Omental fat pad (tissue), 4 donors: ENCODE measurements around the gene HNRNPC. TPM values are rescaled to one million over a fixed set of nuclear protein-coding genes. Genes with fewer than 3 reads are reported as not detected.

Source experiments
- ATAC-seq: fragments of 150-250 bp; one replicate; pipeline ENCODE4 v1.9.1; 2016; ENCODE audit warnings: mild to moderate bottlenecking, moderate library complexity; ENCODE audit not compliant: low FRiP score
- DNase-seq: peaks from one replicate; pipeline ENCODE4 v3.0.0-alpha.2; 2019; ENCODE audit warnings: low spot score
- total RNA-seq, 4 donors: library from RNA; depleted of rRNA; stranded (reverse); fragments of >200 nt; gene quantifications; one replicate each; pipeline ENCODE4 v1.1.0, GENCODE V29; 2016
- TF ChIP-seq, protein P1 (sequence below), 3 donors: fragments of 450-650 bp; IDR thresholded peaks; one replicate each; pipeline ENCODE4 v1.5.1; 2016 to 2017; ENCODE audit warnings: antibody characterized with exemption in 3 of 3, mild to moderate bottlenecking in 3 of 3, moderate library complexity in 2 of 3

Gene HNRNPC
- total RNA-seq, 4 donors from 2014 or later, result 361 to 619 (median 454) TPM

DNA sequence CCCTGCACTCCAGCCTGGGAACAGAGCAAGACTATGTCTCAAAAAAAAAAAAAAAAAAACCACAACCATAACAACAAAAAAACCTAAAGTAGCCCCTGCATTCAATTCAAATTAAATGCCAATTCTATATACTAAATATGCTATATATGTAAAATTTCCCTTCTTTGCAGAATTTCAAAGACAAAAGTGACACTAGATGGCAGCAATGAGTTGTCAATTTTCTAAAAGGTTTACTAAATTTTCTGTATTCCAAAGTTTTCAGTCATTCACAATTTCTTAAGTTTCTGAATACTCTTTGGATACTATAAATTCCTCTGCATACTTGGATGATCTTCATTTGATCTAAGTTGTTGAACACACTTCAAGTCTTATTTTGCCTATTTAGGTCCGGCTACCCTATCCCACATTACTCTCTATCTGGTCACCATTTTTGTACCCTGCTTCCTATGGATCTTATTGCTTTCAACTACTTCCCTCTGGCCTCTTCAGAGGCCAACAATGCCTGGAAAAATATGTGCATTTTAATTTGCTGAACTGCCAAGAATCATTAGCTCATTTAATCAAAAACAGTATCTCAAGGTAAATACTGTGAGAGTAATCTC is 27.9 kb downstream of the HNRNPC start:
- ATAC-seq (no peak), DNase-seq (no peak)
- TF ChIP-seq, protein P1, sequence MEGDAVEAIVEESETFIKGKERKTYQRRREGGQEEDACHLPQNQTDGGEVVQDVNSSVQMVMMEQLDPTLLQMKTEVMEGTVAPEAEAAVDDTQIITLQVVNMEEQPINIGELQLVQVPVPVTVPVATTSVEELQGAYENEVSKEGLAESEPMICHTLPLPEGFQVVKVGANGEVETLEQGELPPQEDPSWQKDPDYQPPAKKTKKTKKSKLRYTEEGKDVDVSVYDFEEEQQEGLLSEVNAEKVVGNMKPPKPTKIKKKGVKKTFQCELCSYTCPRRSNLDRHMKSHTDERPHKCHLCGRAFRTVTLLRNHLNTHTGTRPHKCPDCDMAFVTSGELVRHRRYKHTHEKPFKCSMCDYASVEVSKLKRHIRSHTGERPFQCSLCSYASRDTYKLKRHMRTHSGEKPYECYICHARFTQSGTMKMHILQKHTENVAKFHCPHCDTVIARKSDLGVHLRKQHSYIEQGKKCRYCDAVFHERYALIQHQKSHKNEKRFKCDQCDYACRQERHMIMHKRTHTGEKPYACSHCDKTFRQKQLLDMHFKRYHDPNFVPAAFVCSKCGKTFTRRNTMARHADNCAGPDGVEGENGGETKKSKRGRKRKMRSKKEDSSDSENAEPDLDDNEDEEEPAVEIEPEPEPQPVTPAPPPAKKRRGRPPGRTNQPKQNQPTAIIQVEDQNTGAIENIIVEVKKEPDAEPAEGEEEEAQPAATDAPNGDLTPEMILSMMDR (IDR thresholded peaks at IDR 0.05), result no peak

DNA sequence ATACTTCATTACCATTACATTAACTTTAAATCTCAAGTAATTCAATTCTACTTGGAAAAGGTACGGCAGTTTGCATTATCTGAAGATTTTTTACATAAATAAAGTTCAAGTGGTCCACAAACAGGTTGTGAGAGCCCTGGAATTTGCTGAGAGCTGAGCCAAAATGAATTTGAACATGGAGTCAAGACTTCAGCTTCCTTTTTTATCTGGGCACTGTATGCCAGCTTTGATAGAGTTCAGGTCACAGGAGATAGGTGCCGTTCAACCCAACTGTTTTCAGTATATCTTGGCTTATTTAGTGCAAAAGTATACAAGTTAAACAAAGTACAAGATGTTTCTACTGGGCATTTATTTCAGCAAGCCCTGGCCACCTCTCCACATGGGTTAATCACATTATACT is 28.8 kb downstream of the HNRNPC start:
- ATAC-seq (no peak), DNase-seq (no peak)
- TF ChIP-seq, protein P1 (IDR thresholded peaks at IDR 0.05), result no peak

DNA sequence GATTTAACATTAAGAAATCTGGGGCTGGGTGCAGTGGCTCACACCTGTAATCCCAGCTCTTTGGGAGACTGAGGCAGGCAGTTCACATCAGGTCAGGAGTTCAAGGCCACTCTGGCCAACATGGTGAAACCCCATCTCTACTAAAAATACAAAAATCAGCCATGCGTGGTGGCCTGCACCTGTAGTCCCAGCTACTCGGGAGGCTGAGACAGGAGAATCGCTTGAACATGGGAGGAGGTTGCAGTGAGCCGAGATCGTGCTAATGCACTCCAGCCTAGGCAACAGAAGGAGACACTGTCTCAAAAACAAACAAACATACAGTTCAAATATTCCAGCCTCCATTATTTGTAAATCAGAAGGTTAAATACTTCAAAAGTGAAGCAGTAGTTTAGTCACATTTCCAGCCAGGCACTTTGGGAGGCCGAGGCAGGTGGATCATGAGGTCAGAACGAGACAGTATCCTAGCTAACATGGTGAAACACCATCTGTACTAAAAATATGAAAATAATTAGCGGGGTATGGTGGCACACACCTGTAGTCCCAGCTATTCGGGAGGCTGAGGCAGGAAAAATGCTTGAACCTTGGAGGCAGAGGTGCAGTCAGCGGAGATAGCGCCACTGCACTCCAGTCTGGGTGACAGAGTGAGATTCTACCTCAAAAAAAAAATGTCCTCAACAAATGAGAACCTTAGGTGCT is 30.3 kb downstream of the HNRNPC start:
- ATAC-seq (no peak), DNase-seq (no peak)
- TF ChIP-seq, protein P1 (IDR thresholded peaks at IDR 0.05), result no peak

DNA sequence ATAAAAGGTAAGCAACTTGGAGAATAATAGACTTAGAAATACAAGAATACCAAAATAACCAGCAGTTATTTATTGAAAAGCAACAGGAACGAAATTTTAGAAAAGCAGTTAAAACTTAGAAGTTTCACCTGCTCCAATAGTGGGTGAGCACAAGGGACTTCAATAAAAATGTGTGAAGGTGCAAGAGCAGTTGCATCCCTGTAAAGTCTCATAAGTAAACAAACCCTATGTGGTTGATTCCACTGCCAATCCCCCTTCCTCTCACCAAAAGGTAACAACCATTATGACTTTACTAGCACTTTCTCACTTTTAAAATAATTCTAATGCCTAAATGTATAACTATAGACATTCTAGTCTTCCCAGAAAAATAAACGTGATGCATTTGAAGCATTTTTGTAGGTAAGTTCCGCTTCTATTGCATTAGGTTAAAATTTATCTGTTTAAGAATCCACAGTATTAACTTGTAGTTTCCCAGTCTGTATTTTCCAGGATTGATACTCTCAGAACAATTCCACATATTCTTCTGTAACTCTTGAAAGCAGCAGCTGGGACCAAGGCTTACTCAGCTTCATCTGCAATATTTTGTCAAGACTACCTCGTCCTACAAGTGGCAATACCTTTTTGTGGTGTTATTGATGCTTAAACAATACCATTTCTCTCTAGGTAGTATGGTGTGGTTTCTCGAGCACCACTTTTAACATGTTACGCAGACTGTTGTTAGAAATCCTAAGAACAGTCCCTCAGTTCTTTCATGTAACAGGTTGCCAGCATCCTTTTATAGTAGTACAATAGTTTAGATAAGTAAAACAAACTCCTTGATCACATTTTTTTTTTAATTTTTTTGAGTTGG is 32.1 kb downstream of the HNRNPC start:
- no peak for ATAC-seq
- TF ChIP-seq, protein P1 (IDR thresholded peaks at IDR 0.05), result no peak
- DNase-seq, result no peak

DNA sequence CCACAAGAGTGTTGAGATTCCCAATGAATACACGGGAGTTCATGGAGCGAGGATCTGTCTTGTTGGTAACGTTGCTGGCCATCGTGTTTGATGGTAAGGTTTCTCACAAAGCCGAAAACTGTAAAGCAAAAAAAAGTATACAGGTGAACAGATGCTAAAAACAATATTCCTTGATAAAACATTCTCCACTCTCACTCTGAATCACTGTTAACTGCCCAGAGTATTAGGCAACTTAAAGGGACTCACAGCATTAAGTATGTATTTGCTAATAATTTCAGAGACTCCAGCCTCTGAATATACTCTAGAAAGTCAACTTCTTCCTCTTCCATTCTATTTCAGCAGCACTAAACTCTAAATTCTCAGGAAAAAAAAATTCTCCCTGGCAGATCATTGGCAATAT is 35.1 kb downstream of the HNRNPC start:
- ATAC-seq (no peak), DNase-seq (no peak)
- TF ChIP-seq, protein P1 (IDR thresholded peaks at IDR 0.05), result no peak

DNA sequence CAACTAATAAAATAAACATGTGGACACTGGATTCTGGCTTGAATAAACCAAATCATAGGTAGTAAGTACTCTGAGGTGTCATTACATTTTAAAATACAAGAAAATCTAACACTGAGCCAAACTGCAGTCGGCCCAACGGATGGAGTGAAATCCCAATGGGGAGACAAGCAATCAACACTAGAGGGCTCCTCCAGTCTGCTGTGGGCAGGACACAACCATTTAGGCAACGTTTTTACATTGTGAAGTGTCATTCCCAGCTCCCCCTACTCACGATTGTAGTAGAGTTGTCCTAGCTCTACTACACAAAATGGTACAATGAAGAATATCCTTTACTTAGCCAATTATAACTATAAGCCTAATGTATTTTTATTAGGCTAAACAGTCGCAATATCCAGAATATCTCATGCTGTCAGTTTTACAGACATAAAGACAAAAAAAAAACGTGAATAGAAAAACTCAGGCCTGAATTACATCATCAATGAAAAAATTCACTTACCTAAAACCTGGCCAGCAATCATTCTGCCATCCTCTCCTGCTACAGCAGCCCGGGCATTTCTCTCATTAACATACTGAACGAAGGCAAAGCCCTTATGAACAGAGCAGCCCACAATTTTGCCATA is 35.7 kb downstream of the HNRNPC start:
- no peak for DNase-seq
- TF ChIP-seq, protein P1 (IDR thresholded peaks at IDR 0.05), result no peak
- ATAC-seq, result no peak
